Activated CD8-positive, alpha-beta memory T cell treated with anti-CD3 and anti-CD28 coated beads, Interleukin-2, amount 50 U/mL, for 24 hours (primary cell): Measurements from ENCODE around the gene ARHGEF7.

Experiments
- DNase-seq: peaks from one replicate; pipeline ENCODE4 v3.0.0-alpha.2; 2020; ENCODE audit errors: extremely low read depth

The ARHGEF7 gene

DNA sequence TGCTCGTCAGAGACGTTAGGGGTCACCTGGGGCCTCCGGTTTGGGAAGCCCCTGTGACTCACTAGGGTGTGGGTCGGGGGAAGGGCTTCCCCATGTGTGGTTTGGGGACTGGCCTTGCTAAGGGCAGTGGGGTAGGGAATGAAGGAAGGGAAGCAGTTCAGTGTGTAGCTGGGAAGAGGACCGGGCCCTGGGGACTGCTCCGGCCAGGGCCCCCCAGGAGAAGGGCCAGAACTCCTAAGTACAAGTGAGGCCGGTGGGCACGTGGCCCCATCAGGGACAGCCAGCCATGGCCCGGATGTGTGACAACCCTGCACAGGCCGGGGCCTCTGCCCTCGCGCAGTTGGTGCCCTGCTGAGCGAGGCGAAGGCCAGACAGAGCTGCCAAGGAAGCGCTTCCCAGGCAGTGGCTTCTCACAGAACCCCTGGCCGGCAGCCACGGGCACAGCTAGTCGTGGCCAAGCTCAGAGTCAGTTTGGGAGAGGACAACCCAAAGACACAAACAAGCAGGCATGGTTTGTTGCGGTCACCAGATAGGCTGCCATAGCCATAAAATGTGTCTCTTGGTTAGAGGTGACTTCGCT lies 231.1 kb downstream of the ARHGEF7 start:
- DNase-seq, result no peak

DNA sequence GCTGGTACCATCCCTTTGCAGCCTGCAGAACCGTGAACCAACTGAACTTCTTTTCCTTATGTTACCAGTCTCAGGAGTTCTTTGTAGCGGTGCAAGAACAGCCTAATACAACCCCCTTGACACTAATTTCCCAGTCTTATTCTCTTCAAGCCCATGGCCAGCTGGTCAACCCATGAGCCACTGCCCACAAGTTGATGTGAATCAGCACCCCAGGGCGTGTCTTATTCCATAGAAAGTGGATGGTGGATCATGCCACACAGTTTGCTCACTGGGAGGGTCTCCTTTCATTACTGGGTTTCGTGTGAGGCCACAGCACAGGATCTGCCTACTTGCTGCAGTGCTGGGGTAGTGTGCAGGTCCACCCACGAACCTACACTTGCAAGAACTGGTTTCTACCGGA lies 232.3 kb downstream of the ARHGEF7 start:
- DNase-seq, result no peak

DNA sequence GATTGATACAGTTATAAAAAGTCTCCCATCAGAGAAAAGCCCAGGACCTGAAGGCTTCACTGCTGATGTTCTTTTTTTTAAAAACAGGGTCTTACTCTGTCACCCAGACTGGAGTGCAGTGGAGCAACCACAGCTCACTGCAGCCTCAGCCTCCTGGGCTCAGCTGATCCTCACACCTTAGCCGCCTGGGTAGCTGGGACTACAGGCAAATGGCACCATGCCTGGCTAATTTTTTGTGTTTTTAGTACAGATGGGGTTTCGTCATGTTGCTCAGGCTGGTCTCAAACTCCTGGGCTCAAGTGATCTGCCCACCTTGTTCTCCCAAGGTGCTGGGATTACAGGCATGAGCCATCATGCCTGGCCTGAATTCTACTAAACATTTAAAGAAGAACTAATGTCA lies 238.4 kb downstream of the ARHGEF7 start:
- DNase-seq, result no peak

DNA sequence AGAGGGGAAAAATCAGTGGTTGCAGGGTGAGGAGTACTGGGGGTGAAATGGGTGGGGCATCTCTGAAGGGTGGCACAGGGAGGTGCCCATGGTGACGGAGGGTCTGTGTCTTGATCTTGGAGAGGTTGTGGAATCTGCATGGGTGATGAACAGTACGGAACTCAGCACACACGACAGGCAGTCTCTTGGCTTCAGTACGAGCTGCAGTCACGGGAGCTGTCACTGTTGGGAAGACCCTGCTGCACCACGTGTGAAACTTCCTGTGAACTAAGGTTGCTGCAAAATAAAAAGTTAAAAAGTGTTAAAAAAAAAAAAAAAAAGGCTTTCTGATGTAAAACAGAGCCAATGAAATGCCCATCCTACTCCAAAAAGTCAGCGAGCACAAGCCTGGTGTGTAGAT lies 239.7 kb downstream of the ARHGEF7 start:
- no peak for DNase-seq
